ENCODE data around the gene DPAGT1. TPM values are rescaled to one million over a fixed set of nuclear protein-coding genes. Genes with fewer than 3 reads are reported as not detected.

The DPAGT1 gene
- polyA plus RNA-seq, 5 donors = 45.2 to 54.4 (median 51.1) TPM

DNA sequence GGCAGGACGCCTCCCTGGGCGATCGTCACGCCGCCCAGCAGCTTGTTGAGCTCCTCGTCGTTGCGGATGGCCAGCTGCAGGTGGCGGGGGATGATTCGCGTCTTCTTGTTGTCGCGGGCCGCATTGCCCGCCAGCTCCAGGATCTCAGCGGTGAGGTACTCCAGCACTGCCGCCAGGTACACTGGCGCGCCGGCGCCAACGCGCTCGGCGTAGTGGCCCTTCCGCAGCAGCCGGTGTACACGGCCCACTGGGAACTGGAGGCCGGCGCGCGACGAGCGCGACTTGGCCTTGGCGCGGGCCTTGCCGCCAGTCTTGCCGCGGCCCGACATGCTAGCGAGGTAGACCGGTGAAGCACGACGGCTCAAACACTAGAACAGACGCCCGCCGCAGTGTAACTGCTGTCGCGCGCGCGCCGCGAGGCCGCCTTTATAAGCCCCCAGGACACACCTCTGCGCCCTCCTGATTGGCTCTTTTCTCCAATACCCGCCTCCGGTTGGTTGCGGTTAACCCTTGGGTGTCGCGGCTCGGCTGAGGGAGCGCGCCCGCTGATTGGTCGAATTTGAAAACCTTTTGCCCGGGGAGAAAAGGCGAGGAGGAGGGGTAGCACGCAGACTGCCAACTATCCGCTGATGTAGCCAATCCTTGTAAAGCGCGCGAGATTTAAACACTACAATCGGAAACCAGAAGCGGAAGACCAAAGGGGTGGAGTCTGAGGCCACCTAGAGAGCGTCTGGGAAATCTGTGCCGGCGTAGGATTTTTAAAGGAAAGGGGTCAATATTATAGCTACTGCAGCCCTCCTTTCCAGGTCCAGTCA lies 6.4 kb downstream of the DPAGT1 start:
- DNase-seq = peak; percentile 99

DNA sequence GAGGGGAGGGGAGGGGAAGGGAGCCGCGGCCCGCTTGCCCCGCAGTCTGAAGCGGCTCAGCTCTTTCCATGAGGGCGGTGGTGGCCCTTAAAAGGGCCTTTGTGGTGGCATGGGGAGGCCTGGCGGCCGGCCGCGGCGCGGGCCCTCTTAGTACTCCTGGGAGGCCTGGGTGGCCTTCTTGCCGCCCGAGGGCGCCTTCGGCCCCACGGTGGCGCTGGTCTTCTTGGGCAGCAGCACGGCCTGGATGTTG lies 6.9 kb downstream of the DPAGT1 start:
- peak; percentile 75 to 80 for DNase-seq

DNA sequence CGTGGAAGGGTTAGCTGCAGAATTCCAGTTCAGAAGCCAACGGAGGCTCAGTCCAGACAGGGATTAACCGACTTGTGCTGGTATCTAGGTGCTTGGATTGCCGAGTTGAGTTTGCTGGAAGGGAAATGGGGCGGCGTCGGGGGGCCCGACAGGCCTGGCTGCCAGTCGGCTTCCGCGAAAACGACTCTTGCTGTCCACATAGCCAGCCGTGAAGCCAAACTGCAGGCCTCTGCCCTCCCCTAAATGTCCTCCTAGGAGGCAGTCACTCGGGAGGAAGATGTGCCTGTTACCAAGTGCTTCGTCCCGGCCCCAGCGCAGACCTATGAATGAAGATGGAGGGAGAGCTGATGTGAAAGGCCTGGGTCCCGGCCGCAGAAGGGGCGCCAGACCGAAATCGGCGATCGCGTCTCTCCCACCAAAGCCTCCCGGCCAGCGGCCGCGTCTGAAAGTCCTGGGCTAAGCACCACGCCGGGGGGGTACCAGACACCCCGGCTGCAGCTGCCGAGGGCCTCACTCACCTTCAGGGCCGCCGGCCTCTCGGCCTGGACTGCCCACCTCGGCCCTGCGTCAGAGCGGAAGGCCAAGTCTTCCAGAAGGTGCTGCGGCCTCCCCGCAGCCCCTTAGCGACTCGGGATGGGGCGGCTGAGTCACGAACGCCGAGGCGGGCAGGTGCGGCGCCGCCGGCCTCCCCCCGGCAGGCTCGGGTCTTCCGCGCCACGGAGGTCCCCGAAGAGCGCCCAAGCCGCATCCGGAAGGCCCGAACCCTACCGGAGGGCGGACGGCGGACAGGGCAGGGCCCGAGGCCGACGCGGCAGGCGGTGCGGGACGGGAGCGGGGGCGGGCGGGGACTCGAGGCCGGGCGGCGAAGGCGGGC lies 7.5 kb downstream of the DPAGT1 start:
- DNase-seq = no peak

GRCh38 chr11:119092880-119093842 lies 8.5 kb downstream of the DPAGT1 start:
- DNase-seq = no peak

DNA sequence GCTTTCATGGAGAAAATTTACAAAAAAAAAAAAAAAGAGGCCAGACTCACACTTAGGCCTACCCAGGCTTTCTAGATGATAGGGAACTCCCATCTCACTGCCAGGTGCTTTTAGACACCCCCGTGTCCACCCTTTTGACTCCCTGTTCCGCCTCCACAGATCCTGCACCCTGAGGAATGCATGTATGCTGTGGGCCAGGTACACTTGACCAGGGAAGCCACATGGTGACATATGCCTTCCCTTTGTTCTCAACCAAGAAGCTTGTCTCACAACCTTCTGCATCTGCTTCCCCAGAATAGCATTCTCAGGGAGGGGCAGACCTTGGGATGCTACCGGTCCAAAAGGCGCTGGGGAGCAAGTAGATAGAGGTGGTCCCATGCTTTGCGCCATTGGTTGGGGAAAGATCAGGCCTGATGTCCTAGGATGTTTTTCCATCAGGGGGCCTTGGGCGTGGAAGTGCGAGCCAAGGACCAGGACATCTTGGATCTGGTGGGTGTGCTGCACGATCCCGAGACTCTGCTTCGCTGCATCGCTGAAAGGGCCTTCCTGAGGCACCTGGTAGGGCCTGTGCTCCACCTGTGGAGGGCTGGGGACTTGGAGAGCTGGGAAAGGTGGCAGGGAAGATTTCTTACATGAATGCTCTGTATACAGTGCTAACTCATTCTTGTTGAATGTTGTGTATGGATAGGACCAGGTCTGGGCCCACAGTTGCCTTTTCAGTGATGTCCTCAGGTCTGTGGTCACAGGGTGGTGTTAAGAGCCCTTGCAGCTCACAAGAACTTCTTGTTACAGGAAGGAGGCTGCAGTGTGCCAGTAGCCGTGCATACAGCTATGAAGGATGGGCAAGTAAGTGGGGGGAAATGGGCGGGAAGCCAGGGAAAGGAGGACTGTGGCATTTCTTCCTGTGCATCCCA lies 9.4 kb downstream of the DPAGT1 start:
- DNase-seq = no peak

DNA sequence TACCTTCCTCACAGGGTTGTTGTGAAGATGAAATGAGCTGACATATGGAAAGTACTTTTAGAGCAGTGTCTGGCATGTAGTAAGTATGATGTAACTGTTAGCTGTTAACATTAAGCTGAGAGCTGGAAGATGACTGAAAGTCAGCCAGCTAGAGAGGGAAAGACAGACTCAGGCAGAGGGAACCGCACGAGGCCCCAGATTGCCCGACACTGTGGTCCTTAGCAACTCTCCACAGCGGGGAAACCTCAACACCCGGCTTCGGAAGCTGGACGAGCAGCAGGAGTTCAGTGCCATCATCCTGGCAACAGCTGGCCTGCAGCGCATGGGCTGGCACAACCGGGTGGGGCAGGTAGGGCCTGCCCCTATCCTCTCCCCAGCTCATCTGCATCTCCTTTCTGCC lies 10.5 kb downstream of the DPAGT1 start:
- peak in 1 of 2 donors; percentile 50 for DNase-seq

GRCh38 chr11:119089319-119089718 lies 12.3 kb downstream of the DPAGT1 start:
- no peak for DNase-seq

DNA sequence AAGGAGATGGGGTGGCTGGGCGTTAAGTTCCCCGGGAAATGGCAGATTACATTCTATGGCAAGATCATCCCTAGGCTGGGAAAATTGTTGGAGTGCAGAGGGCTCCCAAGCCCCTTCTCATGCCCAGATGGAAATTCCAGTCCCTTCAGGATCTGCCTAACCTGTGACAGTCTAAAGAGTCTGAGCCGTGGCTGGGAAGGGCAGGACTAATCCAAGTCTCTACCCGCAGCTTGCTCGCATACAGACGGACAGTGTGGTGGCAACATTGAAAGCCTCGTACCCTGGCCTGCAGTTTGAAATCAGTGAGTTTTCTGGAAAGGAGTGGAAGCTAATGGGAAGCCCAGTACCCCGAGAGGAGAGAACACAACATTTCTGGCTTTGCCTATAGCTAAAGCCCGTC lies 13.2 kb downstream of the DPAGT1 start:
- DNase-seq = no peak

DNA sequence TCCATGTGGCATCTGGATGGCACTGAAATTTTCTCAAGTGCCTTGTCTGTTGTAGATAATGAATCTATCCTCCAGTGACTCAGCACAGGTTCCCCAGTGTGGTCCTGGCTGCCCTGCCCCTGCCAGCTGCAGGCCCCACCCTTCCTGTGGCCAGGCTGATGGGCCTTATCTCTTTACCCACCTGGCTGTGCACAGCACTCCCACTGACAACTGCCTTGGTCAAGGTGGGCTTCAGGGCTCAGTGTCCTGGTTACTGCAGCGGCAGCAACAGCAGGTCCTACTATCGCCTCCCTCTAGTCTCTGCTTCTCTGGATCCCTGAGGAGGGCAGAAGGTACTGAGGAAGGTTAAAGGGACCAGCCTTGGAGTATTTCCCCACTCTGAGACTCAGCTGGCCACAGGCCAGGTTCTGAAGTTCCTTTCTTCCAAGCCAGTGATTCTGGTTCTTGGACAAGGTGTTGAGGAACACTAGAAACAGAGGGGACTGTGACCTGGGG lies 13.9 kb downstream of the DPAGT1 start:
- no peak for DNase-seq

- peak in 1 of 2 donors; percentile 36 for DNase-seq
Observed at GRCh38 chr11:119087123-119087522, 14.5 kb downstream of the DPAGT1 start.

GRCh38 chr11:119085437-119085847 lies 16.2 kb downstream of the DPAGT1 start:
- no peak for DNase-seq

DNA sequence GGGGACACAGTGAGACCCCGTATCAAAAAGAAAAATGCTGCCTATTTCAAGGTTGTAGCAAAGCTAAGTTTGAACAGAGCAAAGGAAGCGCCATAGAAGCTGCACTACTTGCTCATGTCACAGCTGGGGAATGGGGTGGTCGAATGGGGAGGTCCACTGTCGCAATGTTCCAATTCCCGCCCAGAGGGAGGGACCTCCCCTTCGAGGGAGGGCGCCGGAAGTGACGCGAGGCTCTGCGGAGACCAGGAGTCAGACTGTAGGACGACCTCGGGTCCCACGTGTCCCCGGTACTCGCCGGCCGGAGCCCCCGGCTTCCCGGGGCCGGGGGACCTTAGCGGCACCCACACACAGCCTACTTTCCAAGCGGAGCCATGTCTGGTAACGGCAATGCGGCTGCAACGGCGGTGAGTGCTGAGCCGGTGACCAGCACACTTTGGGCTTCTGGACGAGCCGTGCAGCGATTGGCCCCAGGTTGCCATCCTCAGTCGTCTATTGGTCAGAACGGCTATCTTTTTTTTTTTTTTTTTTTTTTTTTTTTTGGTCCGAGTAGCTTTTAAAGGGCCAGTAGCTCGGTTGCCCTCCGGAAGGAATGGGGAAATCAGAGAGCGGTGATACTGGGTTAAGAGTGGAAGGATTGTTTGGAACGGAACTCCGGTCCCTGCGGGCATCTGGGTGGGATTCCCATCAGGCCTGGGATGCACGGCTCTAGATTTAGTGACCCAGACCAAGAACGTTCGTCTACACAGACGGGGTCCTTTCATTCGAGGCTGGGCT lies 16.8 kb downstream of the DPAGT1 start, which contains the start of gene HMBS:
TSS of gene HMBS (plus strand) at position 219 of the 774 bp plus-strand sequence. CDS start at position 372, 153 bp downstream.
- peak; percentile 98 for DNase-seq

DNA sequence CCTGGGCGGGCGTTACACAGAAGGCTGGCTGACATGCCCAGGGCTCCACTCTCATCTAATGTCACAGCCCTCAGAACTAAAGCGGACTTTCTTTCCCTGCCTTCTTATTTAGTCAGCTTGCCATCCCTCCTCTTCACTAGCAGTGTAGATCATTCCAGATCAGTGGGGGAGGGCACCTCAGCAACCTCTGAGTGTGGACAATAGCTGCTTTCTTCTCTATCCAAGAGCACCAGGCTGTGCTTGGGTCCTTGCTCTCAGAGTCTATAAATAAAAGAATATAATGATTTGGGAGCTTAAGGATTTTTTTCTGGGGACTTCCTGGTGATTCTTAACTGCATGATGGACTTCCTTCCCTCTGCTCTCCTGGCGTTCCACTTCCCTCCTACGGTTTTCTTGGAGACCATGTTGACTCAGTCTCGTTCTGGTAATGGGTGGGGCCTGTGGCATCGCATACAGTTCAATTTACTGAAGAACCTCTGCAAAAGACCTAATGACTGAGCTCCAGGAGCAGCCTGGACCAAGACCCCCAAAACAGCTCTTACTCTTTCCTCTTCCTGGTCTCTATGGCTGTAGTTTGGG lies 19.9 kb downstream of the DPAGT1 start:
- no peak for DNase-seq

GRCh38 chr11:119078675-119079420 lies 22.8 kb downstream of the DPAGT1 start:
- no peak for DNase-seq

GRCh38 chr11:119077839-119078238 lies 23.8 kb downstream of the DPAGT1 start:
- no peak for DNase-seq

DNA sequence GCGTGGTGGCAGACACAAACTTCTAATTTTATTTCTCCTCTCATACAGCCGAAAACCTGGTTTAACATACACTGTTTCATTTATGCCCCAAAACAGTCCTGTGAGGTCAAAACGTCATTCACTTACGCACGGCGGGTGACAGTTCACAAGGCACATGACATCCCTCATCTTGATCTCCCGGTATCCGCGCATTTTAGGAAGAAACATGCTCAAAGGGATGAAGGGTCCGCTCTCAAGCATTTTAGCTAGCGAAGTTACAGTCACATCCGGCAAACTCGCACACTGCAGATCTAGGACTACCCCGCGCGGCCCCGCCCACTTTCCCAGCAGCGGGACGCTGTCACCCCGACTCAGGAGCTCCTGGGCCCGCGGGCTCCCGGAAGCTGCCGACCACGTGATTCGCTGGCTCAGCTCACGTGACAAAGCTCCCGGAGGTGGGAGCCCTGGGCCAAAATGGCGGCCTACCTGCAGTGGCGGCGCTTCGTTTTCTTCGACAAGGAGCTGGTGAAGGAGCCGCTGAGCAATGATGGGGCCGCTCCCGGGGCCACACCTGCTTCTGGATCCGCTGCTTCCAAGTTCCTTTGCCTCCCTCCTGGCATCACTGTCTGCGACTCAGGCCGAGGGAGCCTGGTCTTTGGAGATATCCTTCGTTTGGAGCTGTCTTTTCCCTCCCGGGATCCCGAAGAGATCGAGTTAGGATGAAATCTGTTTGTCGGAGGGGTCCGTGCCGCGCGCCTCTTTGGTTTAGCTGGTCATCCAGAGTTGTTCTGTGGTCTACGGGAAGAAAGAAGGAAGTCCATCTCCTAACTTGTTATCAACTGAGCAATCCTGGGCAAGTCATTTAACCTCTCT lies 34.1 kb downstream of the DPAGT1 start, which contains the start of gene VPS11:
TSS of gene VPS11 (plus strand) at position 448 of the 852 bp plus-strand sequence. CDS start at position 454, 6 bp downstream.
- DNase-seq = peak; percentile 94 to 96

GRCh38 chr11:119065369-119065768 lies 36.3 kb downstream of the DPAGT1 start:
- DNase-seq = no peak
